ENCODE results near the gene TCF7L1. TPM values are rescaled to one million over a fixed set of nuclear protein-coding genes. Genes with fewer than 3 reads are reported as not detected.

Gene TCF7L1
- total RNA-seq, 4 donors from 2014 or later = 0.75 to 2.9 (median 1.1) TPM

DNA sequence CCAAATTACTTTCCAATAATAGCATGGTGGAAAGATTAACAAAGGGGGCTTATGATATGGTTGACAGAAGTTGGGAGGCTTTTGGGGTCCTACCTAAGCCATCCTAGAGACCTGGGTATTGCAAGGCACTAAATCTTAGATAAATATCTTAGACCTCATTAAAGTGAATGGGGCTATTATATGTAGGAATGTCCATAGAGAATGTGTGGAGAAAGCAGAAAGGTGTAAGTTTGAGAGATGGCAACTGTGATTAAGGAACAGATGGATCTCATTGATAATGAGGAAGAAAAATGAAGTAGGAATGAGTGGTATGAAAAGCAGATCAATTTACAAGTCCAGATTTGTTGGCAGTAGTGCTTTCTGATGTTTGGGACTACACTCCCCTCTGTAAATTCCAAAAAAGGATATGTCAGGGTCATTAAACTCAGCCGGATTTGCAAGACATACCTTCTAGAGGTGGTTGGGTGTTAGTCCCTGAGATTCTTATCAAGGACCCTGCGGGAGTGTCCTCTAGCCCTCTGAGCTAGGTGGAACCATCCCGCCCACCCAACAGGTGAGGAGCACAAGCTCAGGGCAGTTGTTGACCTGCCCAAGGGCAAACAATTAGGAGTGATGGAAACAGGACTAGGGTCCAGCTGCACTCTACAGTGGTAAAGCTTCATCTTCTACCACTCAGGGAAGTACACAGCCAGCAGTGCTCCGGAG, 12.1 kb downstream of the TCF7L1 start:
- H3K4me3 ChIP-seq = no peak overlapping the region
- DNase-seq = no peak
- no peak overlapping the region for H3K27ac ChIP-seq
- no peaks in the 10 kb centered on the region for H3K27me3 ChIP-seq
- no peaks in the 10 kb centered on the region for H3K4me1 ChIP-seq
- intact Hi-C loops (cut with DNase I; ENCODE audit: low total_unique reads) (no loop called here), in situ Hi-C loops (cut with MboI; ENCODE audit: low pct_ligation_motif_present in 1 of 4, low pct_unique_long_range_greater_than_20kb in 1 of 4, low sequenced_read_pairs in 3 of 4) (loop anchor here in 1 of 4 donors (25.0 kb wide), 1 partner anchor 142 kb away; no protein-coding TSS in a partner anchor)
- H3K36me3 ChIP-seq = no peaks in the 10 kb centered on the region
- TF ChIP-seq POLR2A (IDR thresholded peaks at IDR 0.05) (no peak), EP300 (IDR thresholded peaks at IDR 0.05; ENCODE audit: low read depth) (no peak), POLR2AphosphoS5 (IDR thresholded peaks at IDR 0.05) (no peak)
- TF ChIP-seq, protein P1, sequence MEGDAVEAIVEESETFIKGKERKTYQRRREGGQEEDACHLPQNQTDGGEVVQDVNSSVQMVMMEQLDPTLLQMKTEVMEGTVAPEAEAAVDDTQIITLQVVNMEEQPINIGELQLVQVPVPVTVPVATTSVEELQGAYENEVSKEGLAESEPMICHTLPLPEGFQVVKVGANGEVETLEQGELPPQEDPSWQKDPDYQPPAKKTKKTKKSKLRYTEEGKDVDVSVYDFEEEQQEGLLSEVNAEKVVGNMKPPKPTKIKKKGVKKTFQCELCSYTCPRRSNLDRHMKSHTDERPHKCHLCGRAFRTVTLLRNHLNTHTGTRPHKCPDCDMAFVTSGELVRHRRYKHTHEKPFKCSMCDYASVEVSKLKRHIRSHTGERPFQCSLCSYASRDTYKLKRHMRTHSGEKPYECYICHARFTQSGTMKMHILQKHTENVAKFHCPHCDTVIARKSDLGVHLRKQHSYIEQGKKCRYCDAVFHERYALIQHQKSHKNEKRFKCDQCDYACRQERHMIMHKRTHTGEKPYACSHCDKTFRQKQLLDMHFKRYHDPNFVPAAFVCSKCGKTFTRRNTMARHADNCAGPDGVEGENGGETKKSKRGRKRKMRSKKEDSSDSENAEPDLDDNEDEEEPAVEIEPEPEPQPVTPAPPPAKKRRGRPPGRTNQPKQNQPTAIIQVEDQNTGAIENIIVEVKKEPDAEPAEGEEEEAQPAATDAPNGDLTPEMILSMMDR (IDR thresholded peaks at IDR 0.05) = no peak
- no peaks in the 10 kb centered on the region for H3K9me3 ChIP-seq
- 55 to 83% methylated on average over 3 to 4 of the region's 4 CpGs for WGBS, 2 donors (ENCODE audit: low coverage in 1 of 2)

DNA sequence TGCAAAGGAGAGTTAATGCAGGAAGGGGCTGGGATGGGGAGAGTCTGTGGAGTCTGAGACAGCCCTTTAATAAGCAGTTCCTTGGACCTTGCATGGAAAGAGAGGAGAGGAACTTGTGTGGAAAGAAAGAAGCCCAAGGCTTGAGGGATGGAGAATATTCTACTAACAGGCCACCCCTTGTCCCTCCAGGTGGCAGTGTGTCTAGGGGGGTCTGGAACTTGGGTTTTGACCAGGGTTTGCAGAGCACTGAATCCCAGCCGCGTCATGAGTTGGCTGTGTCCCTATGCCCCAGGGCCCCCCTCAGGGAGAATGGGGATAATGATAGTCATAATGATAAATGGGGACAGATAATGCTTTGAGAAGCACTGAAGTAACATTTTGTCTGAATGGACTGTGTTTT, 15.0 kb downstream of the TCF7L1 start:
- DNase-seq = no peak
- H3K36me3 ChIP-seq = no peaks in the 10 kb centered on the region
- H3K9me3 ChIP-seq = no peaks in the 10 kb centered on the region
- TF ChIP-seq POLR2A (IDR thresholded peaks at IDR 0.05) = no peak
- TF ChIP-seq POLR2AphosphoS5 (IDR thresholded peaks at IDR 0.05) = no peak
- TF ChIP-seq, protein P1 (IDR thresholded peaks at IDR 0.05) = no peak
- TF ChIP-seq EP300 (IDR thresholded peaks at IDR 0.05; ENCODE audit: low read depth) = no peak
- WGBS, 2 donors (ENCODE audit: low coverage in 1 of 2) = 36 to 70% methylated on average over 2 of the region's 2 CpGs
- in situ Hi-C loops (cut with MboI; ENCODE audit: low pct_ligation_motif_present in 1 of 4, low pct_unique_long_range_greater_than_20kb in 1 of 4, low sequenced_read_pairs in 3 of 4) (loop anchor here in 1 of 4 donors (25.0 kb wide), 1 partner anchor 139 kb away; no protein-coding TSS in a partner anchor), intact Hi-C loops (cut with DNase I; ENCODE audit: low total_unique reads) (no loop called here)
- no peak overlapping the region for H3K27ac ChIP-seq
- H3K4me3 ChIP-seq = no peak overlapping the region
- H3K27me3 ChIP-seq = no peaks in the 10 kb centered on the region
- H3K4me1 ChIP-seq = no peaks in the 10 kb centered on the region

GRCh38 chr2:85151026-85151425, 17.8 kb downstream of the TCF7L1 start:
- TF ChIP-seq POLR2A (IDR thresholded peaks at IDR 0.05) (no peak), POLR2AphosphoS5 (IDR thresholded peaks at IDR 0.05) (no peak), EP300 (IDR thresholded peaks at IDR 0.05; ENCODE audit: low read depth) (no peak)
- TF ChIP-seq, protein P1 (IDR thresholded peaks at IDR 0.05) = no peak
- peaks cover 0 to 7% (median under 1%) of the 10 kb centered on the region in 4 donors for H3K4me1 ChIP-seq
- 64 to 88% methylated on average over 1 of the region's 1 CpG for WGBS, 2 donors (ENCODE audit: low coverage in 1 of 2)
- H3K36me3 ChIP-seq = no peaks in the 10 kb centered on the region
- intact Hi-C loops (cut with DNase I; ENCODE audit: low total_unique reads) = no loop called here
- DNase-seq = no peak
- no peak overlapping the region for H3K4me3 ChIP-seq
- in situ Hi-C loops (cut with MboI; ENCODE audit: low pct_ligation_motif_present in 1 of 4, low pct_unique_long_range_greater_than_20kb in 1 of 4, low sequenced_read_pairs in 3 of 4) = no loop called here
- no peak overlapping the region for H3K27ac ChIP-seq
- H3K9me3 ChIP-seq = no peaks in the 10 kb centered on the region
- no peaks in the 10 kb centered on the region for H3K27me3 ChIP-seq

DNA sequence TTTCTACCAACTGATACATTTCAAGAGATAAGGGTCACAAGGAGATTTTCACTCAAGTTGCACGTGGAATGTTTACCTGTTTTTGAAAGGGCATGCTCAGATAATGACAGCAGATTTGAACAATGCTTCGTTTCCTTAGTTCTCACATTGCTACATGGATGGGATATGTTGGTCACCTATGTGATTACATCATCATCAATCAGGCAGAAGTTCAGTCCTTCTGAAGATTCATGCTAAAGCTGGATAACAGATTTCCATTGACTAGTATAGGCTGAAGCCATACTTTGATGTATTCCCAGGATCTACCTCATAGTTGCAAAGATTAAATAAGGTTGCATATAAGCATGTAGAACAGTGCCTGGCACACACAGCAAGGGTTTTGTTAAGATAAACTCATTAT, 19.7 kb downstream of the TCF7L1 start:
- no peak for DNase-seq
- Histone ChIP-seq H3K36me3 (no peaks in the 10 kb centered on the region), H3K4me1 (peaks cover 0 to 8% (median 4%) of the 10 kb centered on the region in 4 donors), H3K4me3 (no peak overlapping the region), H3K9me3 (no peaks in the 10 kb centered on the region), H3K27me3 (no peaks in the 10 kb centered on the region), H3K27ac (no peak overlapping the region)
- TF ChIP-seq, protein P1 (IDR thresholded peaks at IDR 0.05) = no peak
- TF ChIP-seq POLR2AphosphoS5 (IDR thresholded peaks at IDR 0.05) = no peak
- no peak for TF ChIP-seq EP300 (IDR thresholded peaks at IDR 0.05; ENCODE audit: low read depth)
- no peak for TF ChIP-seq POLR2A (IDR thresholded peaks at IDR 0.05)
- intact Hi-C loops (cut with DNase I; ENCODE audit: low total_unique reads) (no loop called here), in situ Hi-C loops (cut with MboI; ENCODE audit: low pct_ligation_motif_present in 1 of 4, low pct_unique_long_range_greater_than_20kb in 1 of 4, low sequenced_read_pairs in 3 of 4) (no loop called here)
- 90 to 94% methylated on average over 2 of the region's 2 CpGs for WGBS, 2 donors (ENCODE audit: low coverage in 1 of 2)
